OCI-M2 (cell line): ENCODE results near the gene DENND6B.
"Not testable (repeated sequence)": the region's sequence is repeated elsewhere in the genome, so short reads cannot be mapped to it uniquely, and the experiment has no call there.

ENCODE experiments used
- DNase-seq: peaks from one replicate; lab custom pipeline; 2025; ENCODE audit not compliant: unreplicated experiment; lab: John Stamatoyannopoulos, UW

The DENND6B gene

GRCh38 chr22:50274771-50275170 lies 52.0 kb downstream of the DENND6B start:
- no peak for DNase-seq

DNA sequence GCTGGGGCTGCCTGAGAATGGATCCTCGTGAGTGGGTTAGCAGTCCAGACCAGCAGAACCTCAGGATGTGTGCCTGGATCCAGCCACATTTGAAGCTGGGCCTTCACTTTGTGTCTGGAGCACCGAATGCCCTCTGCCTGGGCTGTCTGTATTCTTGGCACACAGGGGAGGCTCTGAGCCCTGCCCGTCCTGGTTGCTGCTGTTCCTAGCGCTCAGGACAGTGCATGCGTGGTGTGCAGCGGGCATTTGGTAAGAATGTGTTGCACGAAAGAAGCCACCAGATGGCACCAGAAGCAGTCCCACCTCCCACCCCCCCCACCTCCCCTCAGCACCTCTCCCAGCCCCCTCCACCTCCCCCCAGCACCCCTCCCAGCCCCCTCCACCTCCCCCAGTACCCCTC lies 52.5 kb downstream of the DENND6B start:
- DNase-seq, result no peak

- DNase-seq, result not testable (repeated sequence)
These were observed 53.0 kb downstream of the DENND6B start for GRCh38 chr22:50273781-50274180.

DNA sequence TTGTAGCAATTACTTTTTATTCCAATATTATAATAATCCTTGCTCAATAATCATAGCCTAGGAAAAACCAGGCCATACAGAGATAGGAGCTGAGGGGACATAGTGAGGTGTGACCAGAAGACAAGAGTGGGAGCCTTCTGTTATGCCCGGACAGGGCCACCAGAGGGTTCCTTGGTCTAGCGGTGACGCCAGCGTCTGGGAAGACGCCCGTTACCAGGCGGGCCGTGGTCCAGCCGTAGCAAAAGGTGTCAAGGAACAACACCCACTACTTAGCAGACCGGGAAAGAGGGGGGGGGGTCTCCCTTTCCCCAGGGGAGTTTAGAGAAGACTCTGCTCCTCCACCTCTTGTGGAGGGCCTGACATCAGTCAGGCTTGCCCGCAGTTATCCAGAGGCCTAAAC lies 53.5 kb downstream of the DENND6B start:
- DNase-seq, result not testable (repeated sequence)

DNA sequence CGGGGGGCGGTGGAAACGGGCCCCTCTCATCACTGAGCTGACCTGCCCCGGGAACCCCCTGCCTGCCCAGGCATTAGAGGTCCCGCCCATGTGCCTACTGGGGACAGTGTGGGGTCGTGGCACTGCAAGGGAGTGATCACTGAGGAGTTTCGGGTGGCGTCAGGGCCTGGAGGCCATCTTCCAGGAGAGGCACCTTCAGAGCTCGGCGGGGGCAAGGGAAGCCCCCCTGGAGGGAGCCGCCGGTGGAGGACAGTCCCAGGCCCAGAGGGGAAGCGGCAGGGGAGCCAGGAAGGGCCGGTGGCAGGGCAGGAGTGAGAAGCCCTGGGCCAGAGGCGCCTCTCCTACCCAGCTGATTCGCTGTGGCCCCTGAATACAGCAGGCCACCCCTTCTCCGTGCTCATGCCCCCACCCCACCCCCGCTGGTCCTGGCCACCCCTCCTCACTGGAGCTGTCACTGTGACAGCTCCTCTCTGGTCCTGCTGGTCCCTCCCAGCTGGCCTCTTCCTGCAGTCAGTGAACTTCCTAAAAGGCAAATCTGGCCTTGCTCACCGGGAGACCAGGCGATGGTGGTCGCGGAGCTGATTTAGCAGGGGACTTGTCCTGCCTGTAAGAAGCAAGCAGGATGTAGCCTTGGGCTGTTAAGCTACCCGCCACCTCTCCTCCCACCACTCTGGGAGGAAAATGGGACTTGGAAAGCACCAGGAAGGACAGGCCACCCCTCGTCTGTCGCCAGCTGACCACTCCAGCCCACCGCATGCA lies 54.6 kb downstream of the DENND6B start:
- DNase-seq, result no peak

DNA sequence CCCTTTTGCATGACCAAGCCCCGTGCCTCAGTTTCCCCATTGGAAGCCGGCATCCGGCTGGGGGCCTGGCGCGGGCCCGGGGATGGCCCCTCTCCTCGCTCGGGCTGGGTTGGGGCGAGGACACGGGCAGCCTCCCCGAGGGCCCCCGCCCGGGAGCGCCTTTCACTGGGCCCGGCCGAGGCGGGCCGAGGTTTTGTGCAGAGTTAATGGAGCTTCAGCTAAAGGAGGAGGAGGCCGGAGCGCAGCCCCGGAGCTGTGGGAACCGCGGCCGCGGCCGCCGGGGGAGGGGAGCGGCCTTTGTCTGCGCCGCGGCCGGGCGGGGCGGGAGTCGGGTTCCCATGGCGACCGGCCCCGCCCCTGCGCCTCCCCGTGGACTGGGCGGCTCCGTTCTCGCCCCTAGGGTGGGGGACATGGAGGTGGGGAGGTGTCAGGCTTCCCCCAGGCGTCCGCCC lies 55.3 kb downstream of the DENND6B start:
- DNase-seq, result no peak

GRCh38 chr22:50270666-50271394 lies 56.0 kb downstream of the DENND6B start:
- DNase-seq, result no peak

DNA sequence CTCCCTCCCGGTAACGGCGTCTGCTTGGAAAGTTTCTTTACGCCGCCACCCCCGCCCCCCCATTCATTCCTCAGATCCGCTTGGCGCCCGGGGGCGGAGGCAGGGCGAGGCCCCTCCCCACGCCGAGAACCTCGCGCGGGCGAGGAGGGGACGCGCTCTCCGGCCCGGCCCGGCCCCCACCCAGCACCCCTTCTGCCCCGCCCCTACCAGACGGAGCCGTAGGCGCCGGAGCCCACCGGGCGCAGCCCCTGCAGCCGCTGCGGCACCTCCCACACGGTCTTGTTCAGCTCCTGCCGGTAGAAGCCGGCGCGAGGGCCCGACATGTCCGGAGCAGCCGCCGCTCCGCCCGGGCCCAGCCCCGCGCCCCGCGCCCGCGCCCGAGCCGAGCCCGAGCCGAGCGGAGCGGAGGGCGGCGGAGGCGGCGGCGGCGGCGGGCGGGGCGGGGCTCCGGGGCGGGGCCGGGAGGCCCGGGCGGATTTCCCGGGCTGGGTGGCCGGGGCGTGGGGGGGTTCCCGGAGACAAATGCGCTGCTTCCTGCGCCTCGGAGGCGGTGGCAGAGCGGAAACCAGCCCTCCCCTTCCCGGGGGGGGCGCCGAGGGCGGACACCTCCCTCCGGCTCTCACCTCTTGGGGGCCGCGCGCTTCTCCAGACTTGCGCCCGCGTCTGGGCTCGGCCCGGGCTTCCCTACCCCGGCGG lies 56.7 kb downstream of the DENND6B start, which contains the start of gene MAPK11:
Gene MAPK11 (minus strand): TSS at position 411 of the 696 bp plus-strand sequence. CDS start 88 bp downstream, at position 323.
- DNase-seq, result no peak

DNA sequence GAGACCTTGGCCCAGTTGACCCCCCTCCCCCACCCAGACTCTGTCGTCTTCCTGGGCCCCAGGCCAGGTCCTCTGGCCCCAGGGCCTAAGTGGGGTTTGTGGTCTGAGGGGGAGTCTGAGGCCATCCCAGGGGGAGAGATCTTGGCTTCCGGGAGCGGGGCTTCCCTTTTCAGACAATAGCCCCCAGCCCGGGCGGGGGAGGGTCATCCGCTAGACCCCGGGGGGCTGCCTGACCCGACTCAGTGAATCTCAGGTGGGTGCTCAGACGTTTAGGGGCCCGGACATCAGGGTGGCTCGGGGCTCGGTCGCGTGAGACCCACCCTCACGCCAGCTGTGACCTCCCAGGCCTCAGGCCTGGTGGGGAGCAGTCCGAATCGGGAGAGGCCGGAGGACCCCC lies 57.2 kb downstream of the DENND6B start:
- DNase-seq, result no peak

- DNase-seq, result no peak
These were observed 58.1 kb downstream of the DENND6B start for GRCh38 chr22:50268655-50269113.

- DNase-seq, result no peak
These were observed 59.0 kb downstream of the DENND6B start for GRCh38 chr22:50267591-50268390.

DNA sequence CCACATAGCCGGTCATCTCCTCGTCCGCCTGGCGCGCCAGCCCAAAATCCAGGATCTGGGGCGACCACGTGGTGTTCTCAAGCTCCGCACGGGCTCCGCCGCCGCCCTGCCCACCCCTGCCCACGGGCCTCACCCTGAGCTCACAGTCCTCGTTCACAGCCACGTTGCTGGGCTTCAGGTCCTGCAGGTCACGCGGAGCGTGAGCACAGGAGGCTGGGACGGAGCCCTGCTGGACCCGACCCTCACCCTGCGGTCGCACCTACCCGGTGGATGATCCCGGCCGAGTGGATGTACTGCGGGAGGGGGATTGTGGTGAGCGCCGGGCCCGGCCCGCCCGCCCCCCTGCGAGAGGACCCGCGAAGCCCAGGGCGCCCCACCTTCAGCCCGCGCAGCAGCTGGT lies 59.8 kb downstream of the DENND6B start:
- no peak for DNase-seq

GRCh38 chr22:50264946-50265669 lies 61.7 kb downstream of the DENND6B start:
- no peak for DNase-seq

DNA sequence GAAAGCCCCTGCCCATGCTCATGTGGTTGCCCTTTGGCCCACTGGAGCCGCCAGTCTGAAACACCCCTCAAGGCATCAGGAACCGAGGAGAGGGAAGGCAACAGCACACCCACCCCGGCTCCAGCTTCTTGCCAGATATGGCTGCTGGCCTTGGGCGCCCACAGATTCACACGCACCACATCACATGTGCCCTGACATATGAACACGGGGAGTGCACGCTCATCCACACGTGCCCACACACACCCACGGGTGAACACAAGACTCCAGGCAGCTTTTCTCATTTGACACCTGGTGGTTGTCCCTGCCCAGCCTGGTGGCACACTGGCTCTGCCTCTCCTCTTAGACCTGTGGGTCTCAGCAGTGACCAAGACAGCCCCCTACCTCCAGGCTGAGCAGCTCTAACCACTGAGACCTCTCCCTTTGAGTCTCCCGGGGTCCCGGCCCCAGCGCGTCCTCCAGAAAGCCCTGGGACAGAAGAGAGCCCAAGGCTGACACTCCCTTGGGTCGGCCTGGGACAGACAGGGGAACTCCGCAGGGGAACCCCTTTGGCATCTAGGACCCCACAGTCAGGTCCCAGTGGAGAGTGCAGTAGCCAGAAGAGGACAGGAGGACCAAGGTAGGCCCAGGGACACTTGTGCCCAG lies 62.6 kb downstream of the DENND6B start:
- DNase-seq, result no peak

DNA sequence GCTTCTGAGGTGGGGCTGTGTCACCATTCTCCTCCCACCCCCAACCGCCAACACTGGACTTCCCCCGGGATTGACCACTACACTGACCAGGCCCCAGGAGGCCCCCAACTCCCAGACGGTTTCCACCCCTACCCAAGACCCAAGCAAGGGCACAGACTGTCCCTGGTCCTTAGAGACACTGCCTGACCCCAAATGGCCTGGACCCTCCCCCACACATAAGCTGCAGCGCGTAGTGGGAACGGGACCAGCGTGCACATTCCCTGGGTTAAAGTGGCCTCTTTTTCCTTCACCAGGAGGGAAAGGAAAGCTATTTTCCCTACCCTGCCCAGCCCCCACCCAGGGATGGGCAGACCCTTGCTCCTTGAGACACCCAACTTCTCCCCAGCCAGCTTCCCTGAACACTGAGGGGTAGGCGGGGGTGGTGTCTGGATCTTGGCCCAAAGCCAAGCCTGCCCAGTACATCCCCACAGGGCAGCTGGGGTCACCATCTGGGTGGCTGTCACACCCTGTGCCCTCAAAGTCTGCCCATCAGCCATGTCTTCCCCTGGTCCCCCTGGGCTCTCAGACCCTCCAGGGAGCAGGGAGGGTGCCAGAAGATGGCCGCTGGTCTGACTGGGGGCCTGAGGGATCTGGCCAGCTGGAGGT lies 63.7 kb downstream of the DENND6B start:
- no peak for DNase-seq

DNA sequence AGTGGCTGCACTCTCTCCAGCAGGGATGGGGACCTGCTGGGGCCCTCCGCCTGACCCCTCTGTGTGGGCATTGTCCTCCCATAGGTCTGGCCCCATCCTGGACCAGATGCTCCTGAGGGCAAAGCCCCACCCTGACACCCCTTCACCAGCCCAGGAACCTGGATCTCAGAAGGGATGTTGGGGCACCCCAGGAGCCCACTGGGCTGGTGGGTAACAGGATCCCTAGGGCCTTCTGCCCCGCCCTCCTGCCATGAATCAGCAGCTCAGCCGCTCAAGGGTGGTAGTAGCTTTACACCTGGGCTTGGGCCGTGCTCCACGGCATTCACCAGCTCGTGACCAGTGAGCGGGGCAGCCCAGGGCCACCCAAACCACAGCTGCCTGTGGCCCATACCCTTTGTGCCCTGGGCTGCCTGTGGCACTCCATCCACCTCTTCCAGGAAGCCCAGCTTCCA lies 64.3 kb downstream of the DENND6B start:
- no peak for DNase-seq

DNA sequence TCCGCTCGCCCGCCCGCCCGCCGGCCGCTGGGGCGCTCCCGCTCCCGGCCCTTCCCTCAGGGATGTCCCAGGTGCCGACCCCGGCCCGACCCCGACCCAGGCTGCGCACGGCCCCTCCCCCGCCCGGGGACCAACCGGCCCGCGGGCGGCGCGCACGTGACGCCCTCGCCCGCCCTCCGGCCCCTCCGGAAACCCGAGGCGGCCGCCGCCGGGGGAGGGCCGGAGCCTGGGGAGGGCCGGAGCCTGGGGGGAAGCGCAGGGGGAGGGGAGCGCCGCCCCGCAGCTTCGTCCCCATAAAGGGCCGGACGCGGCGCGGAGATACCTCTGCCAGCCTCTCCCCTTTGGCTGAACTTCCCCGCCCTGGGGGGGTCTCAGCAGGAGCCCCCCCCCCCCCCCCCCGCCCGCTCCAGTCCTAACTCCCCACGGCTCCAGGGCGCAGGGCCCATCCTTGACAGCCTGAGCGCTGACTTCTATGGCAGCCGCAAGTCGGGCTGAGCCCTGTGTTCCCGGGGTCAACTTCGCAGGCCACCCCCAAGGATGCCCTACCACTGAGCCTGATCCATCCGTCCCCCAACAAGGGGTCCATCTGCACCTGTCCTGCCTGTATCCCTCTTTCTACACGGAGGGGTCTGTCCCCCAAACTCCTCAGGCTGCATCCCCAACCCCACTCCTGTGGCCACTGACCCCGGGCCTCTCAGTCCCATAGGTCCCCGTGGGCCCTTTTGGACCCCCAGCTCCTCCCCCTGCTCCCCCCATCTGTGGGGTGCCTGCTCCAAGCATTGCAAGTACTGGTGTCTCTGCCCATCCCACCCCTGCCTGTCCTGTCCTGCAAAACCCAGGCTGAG lies 65.0 kb downstream of the DENND6B start, which contains the start of gene MAPK12:
Gene MAPK12 (minus strand): TSS at position 69 of the 845 bp plus-strand sequence. CDS start 174 bp downstream, outside the sequence.
- DNase-seq, result no peak
